ENCODE results near the gene UNK. TPM values are rescaled to one million over a fixed set of nuclear protein-coding genes. Genes with fewer than 3 reads are reported as not detected.

Gene UNK
- total and polyA plus RNA-seq, 9 of the 15 experiments (the other 6 are each of a cell fraction or from before 2014, with no cell fraction given), result 12.8 to 38.6 (median 24.8) TPM

GRCh38 chr17:75776386-75777295 is 8.0 kb upstream of the UNK start (continued):
- TF ChIP-seq SFPQ (IDR thresholded peaks at IDR 0.05; ENCODE audit: low read depth, low read length), result no peak
- TF ChIP-seq HNRNPH1 (optimal IDR thresholded peaks at IDR 0.05; ENCODE audit: low read depth, low read length), result no peak
- TF ChIP-seq ZBTB8A (IDR thresholded peaks at IDR 0.05; ENCODE audit: partially characterized antibody), result no peak
- 0 out of 2 replicates have a peak, but pooled peaks have one; percentile 19 for TF ChIP-seq TCF15 (CRISPR knock-in tag; IDR thresholded peaks at IDR 0.05)
- TF ChIP-seq ZNF830 (CRISPR knock-in tag; IDR thresholded peaks at IDR 0.05), result peak; percentile 96
- TF ChIP-seq TCF3 (CRISPR knock-in tag; IDR thresholded peaks at IDR 0.05), result no peak
- peak in 1 of 2 experiments; percentile 91; a peak in 2 of 4 replicates for TF ChIP-seq ARNT (IDR thresholded peaks at IDR 0.05)
- peak; percentile 98 for TF ChIP-seq POLR2AphosphoS5 (IDR thresholded peaks at IDR 0.05; ENCODE audit: control insufficient read depth, insufficient read depth, low read depth, low read length)
- peak; percentile 91 for TF ChIP-seq HNRNPUL1 (IDR thresholded peaks at IDR 0.05; ENCODE audit: low read length)
- no peak for TF ChIP-seq ATF1 (CRISPR knock-in tag; IDR thresholded peaks at IDR 0.05)
- peak; percentile 31 for TF ChIP-seq ATF1 (tag; IDR thresholded peaks at IDR 0.05)
- TF ChIP-seq TAL1 (IDR thresholded peaks at IDR 0.05), result no peak
- peak; percentile 72; the same call in 1 of the 2 replicates for TF ChIP-seq DPF2 (IDR thresholded peaks at IDR 0.05)
- no peak for TF ChIP-seq POLR3G (IDR thresholded peaks at IDR 0.05; ENCODE audit: extremely low read depth, insufficient read length, insufficient replicate concordance)
- no peak for TF ChIP-seq PHB2 (IDR thresholded peaks at IDR 0.05; ENCODE audit: low read depth)
- peak; percentile 20; the same call in 1 of the 2 replicates for TF ChIP-seq MBD2 (IDR thresholded peaks at IDR 0.05; ENCODE audit: borderline replicate concordance, low read depth)
- TF ChIP-seq SMAD1 (IDR thresholded peaks at IDR 0.05; ENCODE audit: low read depth, low read length, partially characterized antibody), result peak; percentile 19
- TF ChIP-seq CEBPB (tag; IDR thresholded peaks at IDR 0.05), result no peak
- TF ChIP-seq ZNF764 (CRISPR knock-in tag; IDR thresholded peaks at IDR 0.05; ENCODE audit: low read depth), result peak; percentile 76
- TF ChIP-seq NFIC (IDR thresholded peaks at IDR 0.05), result peak; percentile 42
- TF ChIP-seq HMGXB4 (CRISPR knock-in tag; IDR thresholded peaks at IDR 0.05), result no peak; the same call in 1 of the 2 replicates
- TF ChIP-seq NR0B1 (IDR thresholded peaks at IDR 0.05; ENCODE audit: partially characterized antibody), result no peak
- TF ChIP-seq FIP1L1 (IDR thresholded peaks at IDR 0.05; ENCODE audit: low read depth, low read length, poor library complexity, severe bottlenecking), result no peak
- no peak for TF ChIP-seq EGR1 (conservative IDR thresholded peaks at IDR 0.05)
- TF ChIP-seq SMARCE1 (IDR thresholded peaks at IDR 0.05), result peak; percentile 31; the same call in 1 of the 2 replicates
